ENCODE results near the gene POLR1A.

The POLR1A gene

DNA sequence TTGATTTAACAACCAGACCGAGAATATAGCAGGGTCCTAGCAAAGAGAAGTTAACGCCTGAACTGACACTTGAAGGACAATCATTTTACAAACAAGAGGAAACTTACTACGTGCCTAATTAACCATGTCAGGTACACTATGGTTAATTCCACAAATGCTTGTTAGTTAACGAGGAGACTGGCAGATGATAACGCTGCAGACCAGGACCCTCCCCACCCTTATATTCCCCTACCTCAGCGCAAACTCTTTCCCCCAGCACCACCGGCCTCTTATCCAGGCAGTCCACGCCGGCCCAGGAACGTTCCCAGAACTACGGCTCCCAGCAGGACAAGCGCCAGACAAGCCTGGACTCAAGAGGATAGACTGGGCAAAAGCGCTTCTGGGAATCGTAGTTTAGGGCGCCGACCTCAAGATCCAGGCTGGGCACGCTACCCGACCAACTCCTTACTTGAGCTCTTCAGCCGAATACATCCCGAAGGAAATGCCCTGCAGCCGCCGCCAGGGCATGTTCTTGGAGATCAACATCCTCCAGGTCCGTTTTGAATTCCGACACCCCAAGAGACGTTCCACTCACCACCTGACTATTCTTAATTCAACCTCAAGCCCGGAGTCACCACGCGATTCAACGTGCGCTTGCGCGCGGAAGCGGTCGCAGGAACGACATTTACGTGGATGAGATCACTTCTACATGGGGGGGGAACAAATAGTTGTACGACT lies at the start of gene POLR1A:
TSS of gene POLR1A (minus strand) at position 635 of the 717 bp plus-strand sequence. CDS start at position 525, 110 bp downstream.
- DNase-seq (ENCODE audit: low read depth), result peak; percentile 98
- TF ChIP-seq, protein P1, sequence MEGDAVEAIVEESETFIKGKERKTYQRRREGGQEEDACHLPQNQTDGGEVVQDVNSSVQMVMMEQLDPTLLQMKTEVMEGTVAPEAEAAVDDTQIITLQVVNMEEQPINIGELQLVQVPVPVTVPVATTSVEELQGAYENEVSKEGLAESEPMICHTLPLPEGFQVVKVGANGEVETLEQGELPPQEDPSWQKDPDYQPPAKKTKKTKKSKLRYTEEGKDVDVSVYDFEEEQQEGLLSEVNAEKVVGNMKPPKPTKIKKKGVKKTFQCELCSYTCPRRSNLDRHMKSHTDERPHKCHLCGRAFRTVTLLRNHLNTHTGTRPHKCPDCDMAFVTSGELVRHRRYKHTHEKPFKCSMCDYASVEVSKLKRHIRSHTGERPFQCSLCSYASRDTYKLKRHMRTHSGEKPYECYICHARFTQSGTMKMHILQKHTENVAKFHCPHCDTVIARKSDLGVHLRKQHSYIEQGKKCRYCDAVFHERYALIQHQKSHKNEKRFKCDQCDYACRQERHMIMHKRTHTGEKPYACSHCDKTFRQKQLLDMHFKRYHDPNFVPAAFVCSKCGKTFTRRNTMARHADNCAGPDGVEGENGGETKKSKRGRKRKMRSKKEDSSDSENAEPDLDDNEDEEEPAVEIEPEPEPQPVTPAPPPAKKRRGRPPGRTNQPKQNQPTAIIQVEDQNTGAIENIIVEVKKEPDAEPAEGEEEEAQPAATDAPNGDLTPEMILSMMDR (conservative IDR thresholded peaks at IDR 0.05; ENCODE audit: low read depth, low read length), result no peak
- H3K4me3 ChIP-seq (ENCODE audit: low read depth, low read length), result peak within 1 kb of the TSS; percentile 94

DNA sequence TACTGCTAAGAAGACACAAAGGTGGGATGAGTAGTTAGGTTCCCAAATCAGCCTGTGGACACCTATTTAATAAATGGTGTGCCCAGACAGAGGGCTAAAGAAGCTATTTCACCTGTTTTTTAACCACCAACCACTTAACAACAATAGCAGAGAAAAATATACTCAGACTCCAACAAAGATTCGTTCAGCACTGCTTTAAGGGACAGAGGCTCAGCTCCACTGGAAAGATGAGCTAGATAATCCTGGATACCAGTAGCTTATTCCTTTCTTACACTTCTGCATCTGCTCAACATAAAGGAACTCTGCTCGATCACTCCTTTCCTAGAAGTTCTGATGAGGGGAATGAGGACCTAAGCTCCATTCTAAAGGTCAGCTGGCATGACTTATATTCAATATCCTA lies 44.8 kb upstream of the POLR1A start:
- TF ChIP-seq, protein P1 (conservative IDR thresholded peaks at IDR 0.05; ENCODE audit: low read depth, low read length), result no peak

DNA sequence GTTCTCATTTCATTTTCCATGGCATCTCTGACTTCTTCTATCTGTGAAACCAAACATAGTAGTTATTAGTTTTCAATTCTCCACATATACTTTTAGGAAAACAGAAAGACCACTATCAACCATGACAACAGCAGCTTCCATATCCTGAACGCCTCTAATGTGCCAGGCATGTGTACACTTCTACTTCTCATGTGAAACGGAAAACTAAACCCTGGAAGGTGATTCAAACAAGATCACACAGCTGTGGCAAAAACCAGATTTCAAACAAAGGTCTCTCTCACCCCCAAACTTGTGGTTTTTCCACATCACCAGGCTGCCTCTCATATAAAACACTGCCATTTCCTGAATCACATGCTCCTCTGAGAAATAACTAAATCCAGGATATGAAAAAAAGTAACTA lies 42.1 kb upstream of the POLR1A start:
- TF ChIP-seq, protein P1 (conservative IDR thresholded peaks at IDR 0.05; ENCODE audit: low read depth, low read length), result no peak
- no peak overlapping the region for H3K4me3 ChIP-seq (ENCODE audit: low read depth, low read length)
- no peak for DNase-seq (ENCODE audit: low read depth)

More for the DNA sequence above, 44.8 kb upstream of the POLR1A start:
- no peak for DNase-seq (ENCODE audit: low read depth)
- no peak overlapping the region for H3K4me3 ChIP-seq (ENCODE audit: low read depth, low read length)

DNA sequence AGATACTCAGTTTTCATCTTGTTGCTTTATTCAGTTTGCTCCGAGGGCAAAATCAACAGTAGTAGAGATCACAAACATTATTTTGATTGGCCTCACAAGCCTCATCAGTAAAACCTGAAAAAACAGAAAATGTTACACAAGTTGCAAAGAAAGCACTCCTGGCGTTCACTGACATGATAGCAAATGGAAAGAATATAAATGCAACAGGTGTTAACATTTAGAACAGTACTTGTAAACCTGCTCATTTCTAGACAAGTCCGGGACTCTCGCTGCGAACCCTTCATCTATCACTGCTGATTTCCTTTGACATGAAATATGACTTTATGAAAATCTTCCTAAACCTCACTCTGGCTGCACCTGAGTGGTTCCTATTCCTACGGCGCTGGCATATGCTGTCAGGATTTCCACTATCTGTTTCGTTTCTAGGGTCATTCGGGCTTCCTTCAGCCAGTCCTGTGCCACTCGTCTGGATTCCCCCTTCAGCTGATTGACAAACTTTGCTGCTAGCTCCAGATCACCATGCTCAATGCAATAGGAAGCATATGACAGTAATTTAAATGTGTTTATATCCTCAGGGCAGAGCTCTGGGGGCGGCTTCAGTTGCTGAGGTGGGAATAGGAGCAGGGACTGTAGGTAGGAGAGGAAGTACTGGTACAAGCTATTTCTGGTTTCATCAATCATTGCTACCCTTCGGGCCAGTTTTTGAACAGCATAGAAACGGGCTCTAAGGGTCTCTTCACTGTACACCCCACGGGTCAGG lies 38.4 kb upstream of the POLR1A start:
- TF ChIP-seq, protein P1 (conservative IDR thresholded peaks at IDR 0.05; ENCODE audit: low read depth, low read length), result no peak
- DNase-seq (ENCODE audit: low read depth), result no peak
- H3K4me3 ChIP-seq (ENCODE audit: low read depth, low read length), result no peak overlapping the region

DNA sequence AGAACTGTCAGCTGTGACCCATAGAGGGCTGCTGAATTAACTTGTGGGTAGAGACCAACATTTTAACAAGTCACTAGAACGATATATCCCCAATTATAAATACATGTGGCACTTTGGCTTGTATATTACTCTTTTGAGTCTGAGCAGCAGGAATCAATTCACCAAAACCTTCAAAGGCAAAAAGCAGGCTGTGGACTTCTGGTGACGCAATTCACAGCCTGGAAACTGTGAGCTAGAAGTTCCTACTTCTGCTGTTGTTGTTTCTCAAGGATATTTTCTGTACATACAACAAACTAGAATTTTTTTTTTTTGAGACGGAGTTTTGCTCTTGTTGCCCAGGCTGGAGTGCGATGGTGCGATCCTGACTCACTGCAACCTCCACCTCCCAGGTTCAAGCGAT lies 37.6 kb upstream of the POLR1A start:
- DNase-seq (ENCODE audit: low read depth), result peak; percentile 15
- no peak overlapping the region for H3K4me3 ChIP-seq (ENCODE audit: low read depth, low read length)
- TF ChIP-seq, protein P1 (conservative IDR thresholded peaks at IDR 0.05; ENCODE audit: low read depth, low read length), result no peak

DNA sequence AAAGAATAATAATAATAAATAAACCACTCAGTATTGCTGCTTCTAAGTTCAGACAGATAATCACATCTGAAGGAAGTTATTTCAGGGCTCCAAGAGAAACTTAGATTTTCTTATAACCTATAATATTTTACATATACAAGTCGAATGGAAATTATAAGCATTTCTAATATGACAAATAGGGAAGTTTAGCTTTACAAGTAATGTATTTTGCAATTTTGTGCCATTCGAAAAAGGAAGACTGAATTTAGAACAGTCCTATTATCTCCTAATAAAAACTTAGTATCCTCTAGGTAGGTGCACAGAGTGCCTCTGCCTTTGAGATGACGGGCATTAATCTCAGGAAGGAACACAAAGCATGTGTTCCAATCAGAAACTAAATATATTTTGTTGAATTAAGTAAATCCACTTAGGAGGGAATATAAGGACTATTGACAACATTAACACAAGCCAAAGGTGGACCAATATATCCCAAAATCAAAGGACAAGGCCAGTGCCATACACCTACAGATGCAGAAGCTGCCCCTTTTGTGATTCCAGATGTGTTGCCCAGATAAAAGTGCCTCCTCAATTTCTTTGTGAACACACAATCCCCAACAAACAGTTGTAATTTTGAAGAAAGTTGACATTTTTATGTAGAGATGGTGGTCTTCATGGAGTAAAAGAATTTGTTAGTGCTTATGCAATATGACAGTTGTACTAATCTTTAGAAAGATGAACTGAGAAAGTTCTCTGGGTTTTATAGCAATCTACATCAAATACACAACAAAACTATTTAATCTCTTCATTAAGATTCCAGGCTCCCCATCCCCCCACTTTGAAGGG lies 37.0 kb upstream of the POLR1A start:
- no peak for DNase-seq (ENCODE audit: low read depth)
- H3K4me3 ChIP-seq (ENCODE audit: low read depth, low read length), result no peak overlapping the region
- TF ChIP-seq, protein P1 (conservative IDR thresholded peaks at IDR 0.05; ENCODE audit: low read depth, low read length), result no peak
